ENCODE results near the gene CLPSL1.

GRCh38 chr6:35757456-35758123 is 23.2 kb upstream of the CLPSL1 start:
- TF ChIP-seq CTCF (IDR thresholded peaks at IDR 0.05) = peak; percentile 21
- no peak for TF ChIP-seq EZH2 (IDR thresholded peaks at IDR 0.05; ENCODE audit: borderline replicate concordance, insufficient read depth, low read depth, low read length, poor library complexity, severe bottlenecking)
